ENCODE results near the gene LTC4S. TPM values are rescaled to one million over a fixed set of nuclear protein-coding genes. Genes with fewer than 3 reads are reported as not detected.

LTC4S gene
- total RNA-seq, 1 donor from 2014 or later = 5.5 TPM

- no peak for TF ChIP-seq CTCF (IDR thresholded peaks at IDR 0.05; ENCODE audit: unreplicated experiment)
- Mint-ChIP-seq H3K27me3 (peaks cover 2% of the 10 kb centered on the region), H3K36me3 (ENCODE audit: insufficient read depth) (peaks cover 12% of the 10 kb centered on the region), H3K4me3 (ENCODE audit: low read depth) (peak overlapping the region; percentile 71), H3K9me3 (ENCODE audit: low read depth) (no peaks in the 10 kb centered on the region), H3K27ac (peak overlapping the region; percentile 97), H3K4me1 (ENCODE audit: low read depth) (peaks cover 39% of the 10 kb centered on the region)
- no peak for DNase-seq (ENCODE audit: low spot score, unreplicated experiment)
Measured at GRCh38 chr5:179819296-179820126, 25.7 kb downstream of the LTC4S start.

GRCh38 chr5:179820127-179820482 lies 26.3 kb downstream of the LTC4S start:
- peaks cover 14% of the 10 kb centered on the region for H3K36me3 Mint-ChIP-seq (ENCODE audit: insufficient read depth)

GRCh38 chr5:179820483-179821297 lies 26.9 kb downstream of the LTC4S start, which contains the start of gene SQSTM1:
Gene SQSTM1, plus strand, starts transcription at chr5:179820905. Its CDS starts 32 bp downstream, at chr5:179820937.
- TF ChIP-seq CTCF (IDR thresholded peaks at IDR 0.05; ENCODE audit: unreplicated experiment) = peak; percentile 32
- peak; percentile 65 for DNase-seq (ENCODE audit: low spot score, unreplicated experiment)
- Mint-ChIP-seq H3K27me3 (peaks cover 1% of the 10 kb centered on the region), H3K27ac (peak within 1 kb of the TSS; percentile 97), H3K36me3 (ENCODE audit: insufficient read depth) (peaks cover 18% of the 10 kb centered on the region), H3K9me3 (ENCODE audit: low read depth) (no peaks in the 10 kb centered on the region), H3K4me3 (ENCODE audit: low read depth) (peak within 1 kb of the TSS; percentile 91), H3K4me1 (ENCODE audit: low read depth) (peaks cover 49% of the 10 kb centered on the region)

More at GRCh38 chr5:179820127-179820482, 26.3 kb downstream of the LTC4S start:
- peaks cover 2% of the 10 kb centered on the region for H3K27me3 Mint-ChIP-seq
- H3K4me3 Mint-ChIP-seq (ENCODE audit: low read depth) = peak overlapping the region; percentile 71
- no peak for DNase-seq (ENCODE audit: low spot score, unreplicated experiment)
- no peak for TF ChIP-seq CTCF (IDR thresholded peaks at IDR 0.05; ENCODE audit: unreplicated experiment)
- peak overlapping the region; percentile 97 for H3K27ac Mint-ChIP-seq
- H3K9me3 Mint-ChIP-seq (ENCODE audit: low read depth) = no peaks in the 10 kb centered on the region
- peaks cover 45% of the 10 kb centered on the region for H3K4me1 Mint-ChIP-seq (ENCODE audit: low read depth)

GRCh38 chr5:179821298-179822058 lies 27.7 kb downstream of the LTC4S start:
- peaks cover 50% of the 10 kb centered on the region for H3K4me1 Mint-ChIP-seq (ENCODE audit: low read depth)
- H3K27ac Mint-ChIP-seq = peak overlapping the region; percentile 97
- H3K4me3 Mint-ChIP-seq (ENCODE audit: low read depth) = peak overlapping the region; percentile 91
- TF ChIP-seq CTCF (IDR thresholded peaks at IDR 0.05; ENCODE audit: unreplicated experiment) = no peak
- peaks cover 22% of the 10 kb centered on the region for H3K36me3 Mint-ChIP-seq (ENCODE audit: insufficient read depth)
- no peaks in the 10 kb centered on the region for H3K9me3 Mint-ChIP-seq (ENCODE audit: low read depth)
- no peaks in the 10 kb centered on the region for H3K27me3 Mint-ChIP-seq
- peak; percentile 55 for DNase-seq (ENCODE audit: low spot score, unreplicated experiment)

- DNase-seq (ENCODE audit: low spot score, unreplicated experiment) = no peak
- Mint-ChIP-seq H3K9me3 (ENCODE audit: low read depth) (no peaks in the 10 kb centered on the region), H3K36me3 (ENCODE audit: insufficient read depth) (peaks cover 27% of the 10 kb centered on the region), H3K27me3 (no peaks in the 10 kb centered on the region), H3K4me1 (ENCODE audit: low read depth) (peaks cover 50% of the 10 kb centered on the region), H3K27ac (peak overlapping the region; percentile 97), H3K4me3 (ENCODE audit: low read depth) (peak overlapping the region; percentile 91)
- TF ChIP-seq CTCF (IDR thresholded peaks at IDR 0.05; ENCODE audit: unreplicated experiment) = no peak
Measured at GRCh38 chr5:179822059-179822432, 28.3 kb downstream of the LTC4S start.

Data from progenitor cell of endocrine pancreas (in vitro differentiated cells).